AG04450 (cell line): ENCODE measurements around the gene IP6K1. TPM values are rescaled to one million over a fixed set of nuclear protein-coding genes. Genes with fewer than 3 reads are reported as not detected.

Source experiments
- CTCF ChIA-PET: fragments of 300-600, 350-600 bp; formaldehyde crosslinking; extraction: SDS; loops from one replicate; lab custom pipeline; 2022; ENCODE audit warnings: antibody characterized with exemption, inconsistent platforms; lab: Charles Lee
- POLR2A ChIA-PET: fragments of 350-600 bp; formaldehyde crosslinking; extraction: SDS; loops from one replicate; lab custom pipeline; 2021; ENCODE audit warnings: antibody characterized with exemption, inconsistent platforms; lab: Yijun Ruan, JAX
- DNase-seq: peaks from one replicate; pipeline ENCODE4 v3.0.0-alpha.2; 2011; ENCODE audit warnings: low read depth, low spot score
- H3K27ac ChIP-seq: one replicate; pipeline ENCODE4 v1.5.1; 2012; ENCODE audit warnings: low read depth, low read length, control low read depth
- H3K27me3 ChIP-seq: one replicate; pipeline ENCODE4 v1.6.0; 2012; ENCODE audit warnings: low read length; ENCODE audit not compliant: control insufficient read depth, insufficient read depth
- H3K4me3 ChIP-seq: 2 replicates; pipeline ENCODE4 v1.5.1; 2011; ENCODE audit warnings: mild to moderate bottlenecking, low read depth, low read length, control low read depth
- H3K9me3 ChIP-seq: 2 replicates; pipeline ENCODE4 v1.5.1; 2012; ENCODE audit warnings: low read length; ENCODE audit not compliant: control insufficient read depth, insufficient read depth
- polyA plus RNA-seq: library from polyadenylated mRNA; depleted of rRNA; stranded (reverse); fragments of >200 nt; gene quantifications from 2 replicates; pipeline ENCODE4 v1.2.3, GENCODE V29; 2011
- TF ChIP-seq, protein P1 (sequence below): IDR thresholded peaks from 2 replicates; pipeline ENCODE4 v1.5.1; 2011; ENCODE audit warnings: low read depth, low read length, control low read depth, inconsistent platforms

Gene IP6K1
- polyA plus RNA-seq, 1 experiment, result 40.4 TPM

- DNase-seq, result no peak
- TF ChIP-seq, protein P1, sequence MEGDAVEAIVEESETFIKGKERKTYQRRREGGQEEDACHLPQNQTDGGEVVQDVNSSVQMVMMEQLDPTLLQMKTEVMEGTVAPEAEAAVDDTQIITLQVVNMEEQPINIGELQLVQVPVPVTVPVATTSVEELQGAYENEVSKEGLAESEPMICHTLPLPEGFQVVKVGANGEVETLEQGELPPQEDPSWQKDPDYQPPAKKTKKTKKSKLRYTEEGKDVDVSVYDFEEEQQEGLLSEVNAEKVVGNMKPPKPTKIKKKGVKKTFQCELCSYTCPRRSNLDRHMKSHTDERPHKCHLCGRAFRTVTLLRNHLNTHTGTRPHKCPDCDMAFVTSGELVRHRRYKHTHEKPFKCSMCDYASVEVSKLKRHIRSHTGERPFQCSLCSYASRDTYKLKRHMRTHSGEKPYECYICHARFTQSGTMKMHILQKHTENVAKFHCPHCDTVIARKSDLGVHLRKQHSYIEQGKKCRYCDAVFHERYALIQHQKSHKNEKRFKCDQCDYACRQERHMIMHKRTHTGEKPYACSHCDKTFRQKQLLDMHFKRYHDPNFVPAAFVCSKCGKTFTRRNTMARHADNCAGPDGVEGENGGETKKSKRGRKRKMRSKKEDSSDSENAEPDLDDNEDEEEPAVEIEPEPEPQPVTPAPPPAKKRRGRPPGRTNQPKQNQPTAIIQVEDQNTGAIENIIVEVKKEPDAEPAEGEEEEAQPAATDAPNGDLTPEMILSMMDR, result no peak
- ChIA-PET POLR2A (interaction anchor here (0.7 kb wide), 1 partner anchor 81 kb away, joined by 4 read pairs; the partner anchor contains the start of gene GMPPB), CTCF (interaction anchor here (10.5 kb wide), 1 partner anchor 33 kb away, joined by 182 read pairs; no protein-coding TSS in a partner anchor)
- Histone ChIP-seq H3K27ac (no peak overlapping the region), H3K4me3 (no peak overlapping the region), H3K9me3 (no peaks in the 10 kb centered on the region; the same call in 1 of the 2 replicates), H3K27me3 (no peaks in the 10 kb centered on the region)
These were observed 19.0 kb upstream of the IP6K1 start for GRCh38 chr3:49805367-49805782.

DNA sequence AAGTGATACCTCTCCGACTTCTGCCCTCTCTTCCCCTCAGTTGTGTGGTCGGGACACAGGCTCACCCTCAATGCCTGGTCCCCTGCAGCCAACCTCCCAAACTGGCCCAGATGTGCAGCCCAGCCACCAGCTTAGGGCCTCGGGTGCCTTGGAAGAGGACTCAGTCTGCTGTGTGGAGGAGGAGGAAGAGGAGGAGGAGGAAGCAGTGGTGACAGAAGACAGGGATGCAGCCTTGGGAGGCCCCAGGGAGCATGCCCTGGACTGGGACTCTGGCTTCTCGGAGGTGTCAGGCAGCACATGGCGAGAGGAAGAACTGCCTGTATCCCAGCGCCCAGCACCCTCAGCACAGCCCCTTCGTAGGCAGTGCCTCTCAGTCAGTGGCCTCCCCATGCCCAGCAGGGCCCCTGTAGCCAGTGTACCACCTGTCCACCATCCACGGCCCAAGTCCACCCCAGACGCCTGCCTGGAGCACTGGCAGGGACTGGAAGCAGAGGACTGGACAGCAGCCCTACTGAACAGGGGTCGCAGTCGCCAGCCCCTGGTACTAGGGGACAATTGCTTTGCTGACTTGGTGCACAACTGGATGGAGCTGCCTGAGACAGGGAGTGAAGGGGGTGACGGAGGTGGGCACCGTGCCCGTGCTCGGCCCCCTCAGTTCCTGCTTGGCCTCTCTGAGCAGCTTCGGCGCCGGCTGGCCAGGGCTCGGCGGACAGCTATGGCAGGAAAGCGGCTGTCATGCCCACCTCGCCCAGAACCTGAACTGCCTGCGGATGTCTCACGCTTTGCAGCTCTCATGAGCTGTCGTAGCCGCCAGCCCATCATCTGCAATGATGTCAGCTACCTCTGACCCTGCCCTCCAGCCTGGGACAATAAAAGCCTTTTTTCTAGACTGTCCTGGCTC lies 18.0 kb upstream of the IP6K1 start:
- Histone ChIP-seq H3K9me3 (no peaks in the 10 kb centered on the region; the same call in 1 of the 2 replicates), H3K27me3 (no peaks in the 10 kb centered on the region), H3K4me3 (peak overlapping the region; percentile 90), H3K27ac (no peak overlapping the region)
- DNase-seq, result no peak
- POLR2A ChIA-PET, result interaction anchor here (0.6 to 2.4 kb wide), 3 partner anchors 9 to 285 kb away, joined by 5 to 16 read pairs (median 6); partner anchors contain the start of genes RBM5 and UBA7
- TF ChIP-seq, protein P1, result no peak
- CTCF ChIA-PET, result interaction anchor here (0.6 to 10.5 kb wide), 3 partner anchors 34 to 355 kb away, joined by 3 to 182 read pairs (median 4); no protein-coding TSS in a partner anchor

DNA sequence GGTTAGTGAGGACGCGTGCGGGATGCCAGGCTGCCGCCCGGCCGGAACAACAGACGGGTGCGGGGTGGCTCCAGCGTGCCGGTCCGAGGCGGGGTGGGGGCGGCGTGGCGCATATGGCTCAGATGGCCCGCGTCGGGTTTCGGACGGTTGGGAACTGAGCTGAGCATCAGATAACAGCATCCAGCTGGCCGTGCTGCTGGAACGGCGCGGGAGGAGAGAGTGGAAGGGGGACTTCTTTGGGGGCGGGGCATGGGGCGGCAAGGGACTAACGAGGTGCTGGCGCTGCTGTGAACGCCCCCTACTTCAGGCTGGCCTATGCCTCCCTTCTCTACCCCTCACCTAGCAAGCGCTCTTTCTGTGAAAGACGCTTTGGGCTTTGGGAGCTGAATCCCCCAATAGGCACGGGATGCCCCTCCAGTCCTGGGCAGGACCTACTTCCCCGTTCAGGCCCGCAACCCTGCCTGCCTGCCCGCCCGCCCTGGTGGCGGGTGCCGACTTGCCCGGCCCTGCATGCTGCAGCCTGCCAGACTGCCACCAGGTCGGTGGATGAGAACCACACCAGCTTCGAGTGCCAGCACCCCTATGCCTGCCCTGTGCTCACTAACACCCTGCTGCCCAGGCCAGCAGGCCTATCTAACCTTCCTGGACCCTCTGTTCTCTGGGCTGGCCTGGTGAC lies 17.3 kb upstream of the IP6K1 start:
- DNase-seq, result no peak
- H3K27ac ChIP-seq, result peak overlapping the region; percentile 77
- TF ChIP-seq, protein P1, result no peak; the same call in 1 of the 2 replicates
- no peaks in the 10 kb centered on the region; the same call in 1 of the 2 replicates for H3K9me3 ChIP-seq
- ChIA-PET CTCF (interaction anchor here (0.6 to 10.5 kb wide), 20 partner anchors 10 to 553 kb away, joined by 3 to 182 read pairs (median 4); partner anchors contain the start of genes GMPPB, IP6K1 and UBA7), POLR2A (interaction anchor here (0.5 to 2.4 kb wide), 7 partner anchors 10 to 1087 kb away, joined by 3 to 16 read pairs (median 6); partner anchors contain the start of genes IP6K1, IP6K2, RBM5 and UBA7)
- H3K4me3 ChIP-seq, result peak overlapping the region; percentile 90
- H3K27me3 ChIP-seq, result no peaks in the 10 kb centered on the region

- CTCF ChIA-PET, result interaction anchor here (0.6 to 10.5 kb wide), 27 partner anchors 10 to 552 kb away, joined by 3 to 182 read pairs (median 4); partner anchors contain the start of genes GMPPB, IP6K1 and UBA7
- TF ChIP-seq, protein P1, result peak; percentile 85
- Histone ChIP-seq H3K27ac (peak within 1 kb of the TSS; percentile 77), H3K27me3 (no peaks in the 10 kb centered on the region), H3K9me3 (no peaks in the 10 kb centered on the region; the same call in 1 of the 2 replicates), H3K4me3 (peak within 1 kb of the TSS; percentile 90)
- DNase-seq, result no peak
- POLR2A ChIA-PET, result interaction anchor here (0.5 to 2.4 kb wide), 8 partner anchors 10 to 1086 kb away, joined by 3 to 16 read pairs (median 6); partner anchors contain the start of genes IP6K1, IP6K2, RBM5 and UBA7
These were observed 16.6 kb upstream of the IP6K1 start, which contains the start of gene INKA1 for GRCh38 chr3:49802719-49803464. INKA1 (plus strand) TSS chr3:49803261; CDS start chr3:49803393, 132 bp downstream.
